HL-60 (cell line): ENCODE measurements around the gene HYAL4.

ENCODE experiments used
- CTCF ChIP-seq: IDR thresholded peaks from one replicate; pipeline ENCODE4 v1.5.1; 2011; ENCODE audit warnings: low read length, control low read depth, inconsistent platforms; ENCODE audit not compliant: insufficient read depth
- GABPA ChIP-seq: IDR thresholded peaks from 2 replicates; pipeline ENCODE4 v1.6.1; 2012; ENCODE audit warnings: low read depth
- POLR2AphosphoS5 ChIP-seq: IDR thresholded peaks from 2 replicates; pipeline ENCODE4 v1.6.1; 2012; ENCODE audit warnings: low read depth
- REST ChIP-seq: IDR thresholded peaks from 2 replicates; pipeline ENCODE4 v1.6.1; 2012; ENCODE audit warnings: low read depth; ENCODE audit not compliant: insufficient replicate concordance
- SPI1 ChIP-seq: IDR thresholded peaks from 2 replicates; pipeline ENCODE4 v1.6.1; 2012; ENCODE audit warnings: low read depth, mild to moderate bottlenecking, borderline replicate concordance

GRCh38 chr7:123876557-123877256 is 31.7 kb downstream of the HYAL4 start:
- TF ChIP-seq POLR2AphosphoS5 (no peak), CTCF (no peak), REST (no peak), GABPA (no peak), SPI1 (no peak)
